CD4-positive, alpha-beta T cell treated with Interleukin-4 for 4 hours (primary cell): ENCODE results near the gene FAM169A.
A peak's percentile ranks its signal among the peaks of the same experiment; 100 is the strongest.
"Not testable (repeated sequence)": the region's sequence is repeated elsewhere in the genome, so short reads cannot be mapped to it uniquely, and the experiment has no call there.

ENCODE experiments used
- DNase-seq: peaks from one replicate; pipeline ENCODE4 v3.0.0-alpha.2; 2020

The FAM169A gene

GRCh38 chr5:74787424-74787823 is 78.8 kb downstream of the FAM169A start:
- no peak for DNase-seq

- no peak for DNase-seq
Observed at GRCh38 chr5:74786851-74787250, 79.3 kb downstream of the FAM169A start.

GRCh38 chr5:74778609-74779008 is 87.6 kb downstream of the FAM169A start:
- DNase-seq = no peak

GRCh38 chr5:74772359-74772758 is 93.8 kb downstream of the FAM169A start:
- no peak for DNase-seq

- DNase-seq = peak; percentile 31
Observed at GRCh38 chr5:74767579-74767913, 98.6 kb downstream of the FAM169A start.

GRCh38 chr5:74766849-74767578 is 99.2 kb downstream of the FAM169A start, which contains the start of the genes GFM2 and NSA2:
Gene GFM2, minus strand, starts transcription at chr5:74767117. Its CDS starts 3,375 bp downstream, at chr5:74763742.
Gene NSA2, plus strand, starts transcription at chr5:74767249. Its CDS starts 112 bp downstream, at chr5:74767361.
- peak; percentile 92 for DNase-seq

GRCh38 chr5:74766418-74766848 is 99.8 kb downstream of the FAM169A start:
- DNase-seq = peak; percentile 39

- no peak for DNase-seq
Observed at GRCh38 chr5:74765929-74766328, 100.3 kb downstream of the FAM169A start.

GRCh38 chr5:74765201-74765600 is 101.0 kb downstream of the FAM169A start:
- no peak for DNase-seq

- no peak for DNase-seq
Observed at GRCh38 chr5:74763504-74763903, 102.7 kb downstream of the FAM169A start.

GRCh38 chr5:74762599-74762998 is 103.6 kb downstream of the FAM169A start:
- no peak for DNase-seq

GRCh38 chr5:74761241-74761640 is 104.9 kb downstream of the FAM169A start:
- DNase-seq = no peak

- DNase-seq = not testable (repeated sequence)
Observed at GRCh38 chr5:74748742-74749141, 117.4 kb downstream of the FAM169A start.

GRCh38 chr5:74738406-74738805 is 127.8 kb downstream of the FAM169A start:
- no peak for DNase-seq

GRCh38 chr5:74736759-74737158 is 129.4 kb downstream of the FAM169A start:
- DNase-seq = no peak
